WI38 (cell line): ENCODE results near the gene LAMA5.

Experiments used
- H3K4me3 ChIP-seq: 2 replicates; pipeline ENCODE4 v1.5.1; 2011; ENCODE audit warnings: low read depth, mild to moderate bottlenecking, control low read depth, low read length
- TF ChIP-seq, protein P1 (sequence below): IDR thresholded peaks from 2 replicates; pipeline ENCODE4 v1.5.1; 2012; ENCODE audit warnings: low read depth, mild to moderate bottlenecking, control low read depth, low read length

The LAMA5 gene

GRCh38 chr20:62366370-62367135 lies 559 bp downstream of the LAMA5 start:
- H3K4me3 ChIP-seq, result peak overlapping the region; percentile 61
- TF ChIP-seq, protein P1, sequence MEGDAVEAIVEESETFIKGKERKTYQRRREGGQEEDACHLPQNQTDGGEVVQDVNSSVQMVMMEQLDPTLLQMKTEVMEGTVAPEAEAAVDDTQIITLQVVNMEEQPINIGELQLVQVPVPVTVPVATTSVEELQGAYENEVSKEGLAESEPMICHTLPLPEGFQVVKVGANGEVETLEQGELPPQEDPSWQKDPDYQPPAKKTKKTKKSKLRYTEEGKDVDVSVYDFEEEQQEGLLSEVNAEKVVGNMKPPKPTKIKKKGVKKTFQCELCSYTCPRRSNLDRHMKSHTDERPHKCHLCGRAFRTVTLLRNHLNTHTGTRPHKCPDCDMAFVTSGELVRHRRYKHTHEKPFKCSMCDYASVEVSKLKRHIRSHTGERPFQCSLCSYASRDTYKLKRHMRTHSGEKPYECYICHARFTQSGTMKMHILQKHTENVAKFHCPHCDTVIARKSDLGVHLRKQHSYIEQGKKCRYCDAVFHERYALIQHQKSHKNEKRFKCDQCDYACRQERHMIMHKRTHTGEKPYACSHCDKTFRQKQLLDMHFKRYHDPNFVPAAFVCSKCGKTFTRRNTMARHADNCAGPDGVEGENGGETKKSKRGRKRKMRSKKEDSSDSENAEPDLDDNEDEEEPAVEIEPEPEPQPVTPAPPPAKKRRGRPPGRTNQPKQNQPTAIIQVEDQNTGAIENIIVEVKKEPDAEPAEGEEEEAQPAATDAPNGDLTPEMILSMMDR, result no peak

- peak overlapping the region; percentile 61 for H3K4me3 ChIP-seq
- TF ChIP-seq, protein P1, result no peak
These were observed 1.2 kb downstream of the LAMA5 start for GRCh38 chr20:62365814-62366369.

GRCh38 chr20:62364911-62365736 lies 2.0 kb downstream of the LAMA5 start:
- no peak overlapping the region for H3K4me3 ChIP-seq
- TF ChIP-seq, protein P1, result no peak

- H3K4me3 ChIP-seq, result no peak overlapping the region
- TF ChIP-seq, protein P1, result no peak
These were observed 2.9 kb downstream of the LAMA5 start for GRCh38 chr20:62363920-62364851.

GRCh38 chr20:62362991-62363919 lies 3.9 kb downstream of the LAMA5 start:
- TF ChIP-seq, protein P1, result no peak
- H3K4me3 ChIP-seq, result no peak overlapping the region

DNA sequence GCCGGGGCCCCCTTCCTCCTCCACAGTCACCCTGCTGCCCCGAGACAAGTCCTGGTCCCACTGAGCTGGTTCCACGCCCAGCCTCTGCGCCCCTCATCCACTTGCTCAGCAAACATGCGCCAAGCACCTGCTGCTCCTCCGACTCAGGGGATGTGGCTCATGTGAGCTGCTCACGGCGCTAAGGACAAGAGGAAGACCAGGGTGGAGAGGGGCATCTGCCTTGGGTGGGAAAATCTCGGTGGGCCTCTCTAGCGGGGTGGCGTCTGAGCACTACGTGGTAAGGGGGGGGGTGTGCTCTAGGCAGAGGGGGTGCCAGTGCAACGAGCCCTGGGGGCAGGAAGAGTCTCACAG lies 4.5 kb downstream of the LAMA5 start:
- TF ChIP-seq, protein P1, result no peak
- H3K4me3 ChIP-seq, result no peak overlapping the region
